CD14-positive monocyte (primary cell): ENCODE data around the gene GLCCI1. TPM values are rescaled to one million over a fixed set of nuclear protein-coding genes. Genes with fewer than 3 reads are reported as not detected.

Experiments
- DNase-seq, 3 donors: peaks; one replicate each; pipeline ENCODE4 v3.0.0-alpha.2; 2011 to 2022
- H2AFZ ChIP-seq: 2 replicates; pipeline ENCODE4 v1.6.0; 2012; ENCODE audit warnings: mild to moderate bottlenecking, low read depth, low read length, inconsistent platforms; ENCODE audit not compliant: insufficient read depth, poor library complexity, severe bottlenecking
- H3K27ac ChIP-seq, 2 donors: 1 replicate in 1 of 2; 2 replicates in 1 of 2; pipeline ENCODE4 v1.5.1; 2012 to 2013; ENCODE audit warnings: low read length in 2 of 2, control low read depth in 1 of 2, inconsistent platforms in 1 of 2, low read depth in 1 of 2, mild to moderate bottlenecking in 1 of 2
- H3K27me3 ChIP-seq, 2 donors: one replicate each; pipeline versions ENCODE4 v1.6.0 to v1.6.1; 2011 to 2013; ENCODE audit warnings: low read length in 2 of 2; ENCODE audit not compliant: control insufficient read depth in 2 of 2, insufficient read depth in 2 of 2
- H3K36me3 ChIP-seq, 2 donors: replicated peaks in 1 of 2; 1 replicate in 1 of 2; 2 replicates in 1 of 2; pipeline versions ENCODE4 v1.5.1 to v1.6.1; 2012 to 2013; ENCODE audit warnings: low read length in 2 of 2, control low read depth in 1 of 2, inconsistent platforms in 1 of 2, mild to moderate bottlenecking in 1 of 2; ENCODE audit not compliant: insufficient read depth in 2 of 2, control insufficient read depth in 1 of 2
- H3K4me1 ChIP-seq, 2 donors: 1 replicate in 1 of 2; 2 replicates in 1 of 2; pipeline versions ENCODE4 v1.5.1 to v1.6.1; 2012 to 2013; ENCODE audit warnings: low read length in 2 of 2, control low read depth in 1 of 2, inconsistent platforms in 1 of 2, mild to moderate bottlenecking in 1 of 2, moderate library complexity in 1 of 2; ENCODE audit not compliant: insufficient read depth in 2 of 2, control insufficient read depth in 1 of 2
- H3K4me2 ChIP-seq: replicated peaks from 2 replicates; pipeline ENCODE3; 2012; ENCODE audit warnings: low read length, moderate library complexity, mild to moderate bottlenecking; ENCODE audit not compliant: poor library complexity, severe bottlenecking; ENCODE audit errors: extremely low read depth
- H3K4me3 ChIP-seq, 3 experiments: fragments of 200-600 bp in 1 of 3; sonication (generic) in 1 of 3; replicated peaks in 1 of 3; 1 replicate in 2 of 3; 2 replicates in 1 of 3; pipeline ENCODE4 v1.5.1; 2011 to 2013; ENCODE audit warnings: low read length in 3 of 3, mild to moderate bottlenecking in 3 of 3, control low read depth in 2 of 3, low read depth in 2 of 3, inconsistent platforms in 1 of 3, moderate library complexity in 1 of 3
- H3K79me2 ChIP-seq: 2 replicates; pipeline ENCODE4 v1.6.0; 2012; ENCODE audit warnings: mild to moderate bottlenecking, control low read depth, inconsistent platforms, low read length, moderate library complexity; ENCODE audit not compliant: insufficient read depth
- H3K9ac ChIP-seq: 2 replicates; pipeline ENCODE4 v1.6.0; 2017; ENCODE audit warnings: low read length, mild to moderate bottlenecking; ENCODE audit not compliant: insufficient read depth, poor library complexity, severe bottlenecking
- H3K9me3 ChIP-seq, 2 donors: replicated peaks in 1 of 2; 1 replicate in 1 of 2; 2 replicates in 1 of 2; pipeline versions ENCODE4 v1.5.1 to v1.6.1; 2012 to 2013; ENCODE audit warnings: low read length in 2 of 2, control low read depth in 1 of 2; ENCODE audit not compliant: control insufficient read depth in 1 of 2, insufficient read depth in 1 of 2
- H4K20me1 ChIP-seq: 2 replicates; pipeline ENCODE4 v1.6.0; 2012; ENCODE audit warnings: mild to moderate bottlenecking, low read length, control low read depth, moderate library complexity; ENCODE audit not compliant: insufficient read depth
- H3K27ac Mint-ChIP-seq, 7 donors: one replicate each; pipeline ENCODE4 v1.8.0; 2020; ENCODE audit warnings: mild to moderate bottlenecking in 7 of 7, mixed read lengths in 7 of 7, moderate library complexity in 6 of 7, inconsistent platforms in 2 of 7
- H3K27me3 Mint-ChIP-seq, 3 donors: one replicate each; pipeline ENCODE4 v1.8.0; 2021 to 2022; ENCODE audit warnings: low read depth in 3 of 3, mild to moderate bottlenecking in 3 of 3, mixed read lengths in 3 of 3, moderate library complexity in 3 of 3, inconsistent platforms in 1 of 3
- H3K36me3 Mint-ChIP-seq, 2 donors: one replicate each; pipeline ENCODE4 v1.8.0; 2020; ENCODE audit warnings: mixed read lengths in 2 of 2, inconsistent platforms in 1 of 2, mild to moderate bottlenecking in 1 of 2
- H3K4me1 Mint-ChIP-seq: one replicate; pipeline ENCODE4 v1.8.0; 2020; ENCODE audit warnings: mild to moderate bottlenecking, mixed read lengths
- H3K4me3 Mint-ChIP-seq, 2 donors: one replicate each; pipeline ENCODE4 v1.8.0; 2020; ENCODE audit warnings: mild to moderate bottlenecking in 2 of 2, mixed read lengths in 2 of 2, moderate library complexity in 1 of 2
- H3K9me3 Mint-ChIP-seq, 7 donors: one replicate each; pipeline ENCODE4 v1.8.0; 2020 to 2022; ENCODE audit warnings: mixed read lengths in 7 of 7, mild to moderate bottlenecking in 6 of 7, moderate library complexity in 6 of 7, inconsistent platforms in 2 of 7
- WGBS: methylation state at CpG from one replicate; pipeline ENCODE4 v1.1.5; 2013; ENCODE audit warnings: missing lambda C conversion rate; ENCODE audit not compliant: insufficient coverage; 5-methylcytosine and 5-hydroxymethylcytosine counted together
- intact Hi-C, 2 donors: fragments of 100-400 bp; cut with micrococcal nuclease; formaldehyde crosslinking; loops; one replicate each; pipeline versions ENCODE4 v1.15.0 to v1.15.1; 2023
- polyA plus RNA-seq, 3 donors: library from polyadenylated mRNA; depleted of rRNA in 1 of 3; unstranded in 2 of 3; stranded (reverse) in 1 of 3; fragments of 300-500 nt in 2 of 3; fragments of >200 nt in 1 of 3; fragmentation: Illumina TruSeq in 2 of 3; gene quantifications; 1 replicate in 2 of 3; 2 replicates in 1 of 3; pipeline ENCODE4 v1.2.3, GENCODE V29; 2012 to 2021
- TF ChIP-seq, protein P1 (sequence below): fragments of 200-600 bp; IDR thresholded peaks from one replicate; pipeline ENCODE4 v1.8.0; 2022; ENCODE audit warnings: antibody characterized with exemption, mild to moderate bottlenecking

Gene GLCCI1
- polyA plus RNA-seq, 3 donors = 0.89 to 2.1 (median 1.1) TPM

DNA sequence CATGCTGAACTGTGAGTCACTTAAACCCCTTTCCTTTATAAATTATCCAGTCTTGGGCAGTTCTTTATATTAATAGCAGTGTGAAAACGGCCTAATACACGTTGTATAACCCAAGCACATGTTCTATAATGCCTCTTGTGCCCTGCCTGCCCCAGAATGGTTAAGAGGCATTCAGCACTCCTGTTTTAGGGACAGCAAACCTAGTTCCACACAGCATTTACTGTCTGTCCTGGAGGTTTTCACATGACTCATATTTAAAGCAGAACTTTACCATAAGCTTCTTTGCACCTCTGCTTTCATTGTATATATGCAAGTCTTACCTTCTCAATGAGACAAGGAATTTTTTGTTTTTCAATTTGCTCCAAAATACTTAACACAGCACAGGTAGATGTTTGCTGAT lies 148.6 kb downstream of the GLCCI1 start:
- no peak overlapping the region for H3K4me3 Mint-ChIP-seq
- no peaks in the 10 kb centered on the region for H3K27me3 Mint-ChIP-seq
- Histone ChIP-seq H3K4me3 (no peak overlapping the region), H3K27me3 (no peaks in the 10 kb centered on the region), H4K20me1 (no peaks in the 10 kb centered on the region), H3K9me3 (peaks cover 0 to 11% of the 10 kb centered on the region in 2 donors), H3K4me1 (no peaks in the 10 kb centered on the region), H3K9ac (no peak overlapping the region), H2AFZ (no peak overlapping the region), H3K36me3 (no peaks in the 10 kb centered on the region), H3K27ac (no peak overlapping the region), H3K4me2 (no peak overlapping the region), H3K79me2 (no peaks in the 10 kb centered on the region)
- no peak overlapping the region for H3K27ac Mint-ChIP-seq
- no CpG with 5 or more reads among the region's 2 CpGs for WGBS
- TF ChIP-seq, protein P1, sequence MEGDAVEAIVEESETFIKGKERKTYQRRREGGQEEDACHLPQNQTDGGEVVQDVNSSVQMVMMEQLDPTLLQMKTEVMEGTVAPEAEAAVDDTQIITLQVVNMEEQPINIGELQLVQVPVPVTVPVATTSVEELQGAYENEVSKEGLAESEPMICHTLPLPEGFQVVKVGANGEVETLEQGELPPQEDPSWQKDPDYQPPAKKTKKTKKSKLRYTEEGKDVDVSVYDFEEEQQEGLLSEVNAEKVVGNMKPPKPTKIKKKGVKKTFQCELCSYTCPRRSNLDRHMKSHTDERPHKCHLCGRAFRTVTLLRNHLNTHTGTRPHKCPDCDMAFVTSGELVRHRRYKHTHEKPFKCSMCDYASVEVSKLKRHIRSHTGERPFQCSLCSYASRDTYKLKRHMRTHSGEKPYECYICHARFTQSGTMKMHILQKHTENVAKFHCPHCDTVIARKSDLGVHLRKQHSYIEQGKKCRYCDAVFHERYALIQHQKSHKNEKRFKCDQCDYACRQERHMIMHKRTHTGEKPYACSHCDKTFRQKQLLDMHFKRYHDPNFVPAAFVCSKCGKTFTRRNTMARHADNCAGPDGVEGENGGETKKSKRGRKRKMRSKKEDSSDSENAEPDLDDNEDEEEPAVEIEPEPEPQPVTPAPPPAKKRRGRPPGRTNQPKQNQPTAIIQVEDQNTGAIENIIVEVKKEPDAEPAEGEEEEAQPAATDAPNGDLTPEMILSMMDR = no peak
- H3K36me3 Mint-ChIP-seq = peaks cover 0 to 10% of the 10 kb centered on the region in 2 donors
- peaks cover 6 to 18% (median 10%) of the 10 kb centered on the region in 7 donors for H3K9me3 Mint-ChIP-seq
- DNase-seq = no peak
- intact Hi-C loops = no loop called here
- H3K4me1 Mint-ChIP-seq = no peaks in the 10 kb centered on the region

DNA sequence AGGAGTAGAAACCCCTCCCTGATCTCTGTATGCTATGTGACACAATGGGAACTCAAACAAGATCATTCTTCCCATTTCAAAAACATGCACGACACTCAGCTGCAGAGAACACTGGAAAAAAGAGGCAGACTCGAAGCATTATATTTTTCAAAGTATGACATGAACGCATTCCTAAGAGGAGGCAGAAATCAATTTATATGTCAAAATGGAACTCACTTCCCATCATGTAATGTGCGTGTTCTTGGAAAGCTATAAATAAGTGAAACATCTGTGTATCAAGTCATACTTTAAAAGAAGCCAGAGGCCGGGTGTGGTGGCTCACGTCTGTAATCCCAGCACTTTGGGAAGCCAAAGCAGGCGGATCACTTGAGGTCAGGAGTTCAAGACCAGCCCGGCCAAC lies 150.7 kb downstream of the GLCCI1 start:
- Histone ChIP-seq H3K9ac (no peak overlapping the region), H3K4me2 (no peak overlapping the region), H3K36me3 (no peaks in the 10 kb centered on the region), H3K4me1 (no peaks in the 10 kb centered on the region), H4K20me1 (no peaks in the 10 kb centered on the region), H3K4me3 (no peak overlapping the region), H3K27me3 (no peaks in the 10 kb centered on the region), H2AFZ (no peak overlapping the region), H3K9me3 (no peaks in the 10 kb centered on the region), H3K27ac (no peak overlapping the region), H3K79me2 (no peaks in the 10 kb centered on the region)
- WGBS = 100% methylated on average over 2 of the region's 8 CpGs
- Mint-ChIP-seq H3K27me3 (no peaks in the 10 kb centered on the region), H3K27ac (no peak overlapping the region), H3K9me3 (peaks cover 0 to 8% (median 4%) of the 10 kb centered on the region in 7 donors), H3K36me3 (peaks cover 0 to 10% of the 10 kb centered on the region in 2 donors), H3K4me3 (no peak overlapping the region), H3K4me1 (no peaks in the 10 kb centered on the region)
- no peak for DNase-seq
- TF ChIP-seq, protein P1 = no peak
- intact Hi-C loops = no loop called here
